Endothelial cell (in vitro differentiated cells): Measurements from ENCODE around the gene PRDM15. TPM values are rescaled to one million over a fixed set of nuclear protein-coding genes. Genes with fewer than 3 reads are reported as not detected.

ENCODE experiments used
- DNase-seq: peaks from one replicate; pipeline ENCODE4 v3.0.0; 2021; ENCODE audit warnings: low spot score
- H3K27ac Mint-ChIP-seq: one replicate; pipeline ENCODE4 v1.8.0; 2021; ENCODE audit warnings: mixed read lengths, inconsistent platforms; ENCODE audit not compliant: unreplicated experiment
- H3K27me3 Mint-ChIP-seq: one replicate; pipeline ENCODE4 v1.8.0; 2021; ENCODE audit warnings: mild to moderate bottlenecking, moderate library complexity, mixed read lengths, inconsistent platforms; ENCODE audit not compliant: unreplicated experiment
- H3K36me3 Mint-ChIP-seq: one replicate; pipeline ENCODE4 v1.8.0; 2021; ENCODE audit warnings: mild to moderate bottlenecking, low read depth, mixed read lengths, inconsistent platforms; ENCODE audit not compliant: unreplicated experiment
- H3K4me1 Mint-ChIP-seq: one replicate; pipeline ENCODE4 v1.8.0; 2021; ENCODE audit warnings: mild to moderate bottlenecking, mixed read lengths, inconsistent platforms; ENCODE audit not compliant: unreplicated experiment
- H3K4me3 Mint-ChIP-seq: one replicate; pipeline ENCODE4 v1.8.0; 2021; ENCODE audit warnings: mild to moderate bottlenecking, mixed read lengths, inconsistent platforms; ENCODE audit not compliant: unreplicated experiment
- H3K9me3 Mint-ChIP-seq: one replicate; pipeline ENCODE4 v1.8.0; 2021; ENCODE audit warnings: mixed read lengths, inconsistent platforms; ENCODE audit not compliant: unreplicated experiment
- total RNA-seq: library from RNA; stranded (reverse); fragmentation: NEBNext Ultra II Directional; extraction: Animal tissue kit (Norgen Biotek cat#: 25700); gene quantifications from one replicate; pipeline ENCODE4 v1.2.1, GENCODE V29; 2021; ENCODE audit not compliant: unreplicated experiment
- TF ChIP-seq, protein P1 (sequence below): fragments of 200-600 bp; sonication (generic); IDR thresholded peaks from one replicate; pipeline ENCODE4 v1.5.0; 2021; ENCODE audit warnings: antibody characterized with exemption; ENCODE audit not compliant: unreplicated experiment

The PRDM15 gene
- total RNA-seq, 1 donor from 2014 or later, result 7.5 TPM

DNA sequence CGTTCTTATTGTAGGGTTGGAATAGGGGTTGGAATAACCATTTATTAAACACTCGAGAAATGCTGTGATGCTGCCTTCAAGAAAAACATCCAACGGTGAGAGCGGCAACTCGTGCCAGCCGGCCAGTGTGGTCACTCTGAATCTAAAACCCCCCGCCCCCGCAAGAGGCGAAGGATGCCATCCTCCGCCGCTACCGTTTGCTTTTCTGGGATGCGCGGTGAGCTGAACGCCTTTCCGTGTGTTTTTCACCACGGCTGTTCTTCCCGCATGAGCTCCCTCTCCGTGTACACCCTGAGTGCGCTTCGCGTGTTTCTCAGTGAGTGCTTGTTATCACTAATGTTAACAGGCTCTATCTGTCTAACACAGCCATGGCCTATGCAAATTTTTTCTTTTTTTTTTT lies 70.3 kb downstream of the PRDM15 start:
- H3K36me3 Mint-ChIP-seq, result peaks cover 14% of the 10 kb centered on the region
- DNase-seq, result no peak
- H3K4me1 Mint-ChIP-seq, result no peaks in the 10 kb centered on the region
- H3K9me3 Mint-ChIP-seq, result no peaks in the 10 kb centered on the region
- H3K27ac Mint-ChIP-seq, result no peak overlapping the region
- no peak overlapping the region for H3K4me3 Mint-ChIP-seq
- TF ChIP-seq, protein P1, sequence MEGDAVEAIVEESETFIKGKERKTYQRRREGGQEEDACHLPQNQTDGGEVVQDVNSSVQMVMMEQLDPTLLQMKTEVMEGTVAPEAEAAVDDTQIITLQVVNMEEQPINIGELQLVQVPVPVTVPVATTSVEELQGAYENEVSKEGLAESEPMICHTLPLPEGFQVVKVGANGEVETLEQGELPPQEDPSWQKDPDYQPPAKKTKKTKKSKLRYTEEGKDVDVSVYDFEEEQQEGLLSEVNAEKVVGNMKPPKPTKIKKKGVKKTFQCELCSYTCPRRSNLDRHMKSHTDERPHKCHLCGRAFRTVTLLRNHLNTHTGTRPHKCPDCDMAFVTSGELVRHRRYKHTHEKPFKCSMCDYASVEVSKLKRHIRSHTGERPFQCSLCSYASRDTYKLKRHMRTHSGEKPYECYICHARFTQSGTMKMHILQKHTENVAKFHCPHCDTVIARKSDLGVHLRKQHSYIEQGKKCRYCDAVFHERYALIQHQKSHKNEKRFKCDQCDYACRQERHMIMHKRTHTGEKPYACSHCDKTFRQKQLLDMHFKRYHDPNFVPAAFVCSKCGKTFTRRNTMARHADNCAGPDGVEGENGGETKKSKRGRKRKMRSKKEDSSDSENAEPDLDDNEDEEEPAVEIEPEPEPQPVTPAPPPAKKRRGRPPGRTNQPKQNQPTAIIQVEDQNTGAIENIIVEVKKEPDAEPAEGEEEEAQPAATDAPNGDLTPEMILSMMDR, result no peak
- peaks cover 5% of the 10 kb centered on the region for H3K27me3 Mint-ChIP-seq

DNA sequence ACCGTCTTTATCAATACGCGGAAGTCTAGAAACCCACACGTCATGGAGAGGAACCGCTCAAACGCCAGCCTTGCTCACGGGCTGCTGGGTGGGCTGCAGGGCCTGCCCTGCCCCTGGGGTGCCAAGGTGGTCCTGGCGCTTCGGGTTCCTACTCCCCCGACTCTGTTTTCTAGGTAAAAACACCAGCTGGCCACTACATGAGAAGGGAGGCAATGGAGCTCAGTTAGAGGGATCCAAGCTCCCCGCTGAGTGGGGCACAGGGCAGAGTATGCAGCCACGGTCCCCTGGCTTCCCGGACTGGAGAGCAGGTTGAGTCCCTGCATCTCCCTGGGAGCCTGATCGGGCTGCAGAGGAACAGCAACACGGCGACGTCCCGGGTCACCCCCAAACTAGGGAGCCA lies 71.0 kb downstream of the PRDM15 start:
- peaks cover 14% of the 10 kb centered on the region for H3K36me3 Mint-ChIP-seq
- H3K27ac Mint-ChIP-seq, result no peak overlapping the region
- no peaks in the 10 kb centered on the region for H3K9me3 Mint-ChIP-seq
- no peak for DNase-seq
- TF ChIP-seq, protein P1, result no peak
- H3K4me1 Mint-ChIP-seq, result no peaks in the 10 kb centered on the region
- no peak overlapping the region for H3K4me3 Mint-ChIP-seq
- H3K27me3 Mint-ChIP-seq, result peaks cover 5% of the 10 kb centered on the region

DNA sequence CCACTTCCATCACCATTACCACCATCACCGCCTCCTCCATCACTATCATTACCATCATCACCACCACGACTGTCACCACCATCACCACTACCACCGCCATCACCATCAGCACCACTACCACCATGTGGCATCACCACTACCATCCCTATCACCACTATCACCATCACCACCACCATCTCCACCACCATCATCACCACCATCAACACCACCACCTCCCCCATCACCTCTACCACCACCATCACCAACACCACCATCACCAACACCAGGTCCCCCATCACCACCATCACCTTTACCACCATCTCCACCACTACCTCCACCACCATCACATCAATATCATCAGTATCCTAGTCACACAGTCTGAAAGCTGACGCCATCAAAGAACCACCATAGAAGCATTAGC lies 72.4 kb downstream of the PRDM15 start:
- H3K27ac Mint-ChIP-seq, result no peak overlapping the region
- TF ChIP-seq, protein P1, result no peak
- DNase-seq, result no peak
- H3K36me3 Mint-ChIP-seq, result peaks cover 14% of the 10 kb centered on the region
- H3K4me3 Mint-ChIP-seq, result no peak overlapping the region
- H3K27me3 Mint-ChIP-seq, result peaks cover 5% of the 10 kb centered on the region
- H3K4me1 Mint-ChIP-seq, result no peaks in the 10 kb centered on the region
- H3K9me3 Mint-ChIP-seq, result no peaks in the 10 kb centered on the region

DNA sequence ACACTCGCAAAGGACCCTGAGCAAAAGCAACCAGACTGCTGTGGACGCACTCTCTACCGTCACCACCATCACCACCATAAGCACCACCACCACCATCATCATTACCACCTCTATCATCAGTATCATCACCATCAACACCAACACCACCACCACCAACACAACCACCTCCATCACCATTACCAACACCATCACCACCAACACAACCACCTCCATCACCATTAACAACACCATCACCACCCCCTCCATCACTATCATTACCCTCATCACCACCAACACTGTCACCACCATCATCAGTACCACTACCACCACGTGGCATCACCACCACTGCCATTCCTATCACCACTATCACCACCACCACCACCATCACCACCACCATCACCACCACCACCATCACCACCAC lies 73.5 kb downstream of the PRDM15 start:
- H3K4me1 Mint-ChIP-seq, result no peaks in the 10 kb centered on the region
- DNase-seq, result no peak

DNA sequence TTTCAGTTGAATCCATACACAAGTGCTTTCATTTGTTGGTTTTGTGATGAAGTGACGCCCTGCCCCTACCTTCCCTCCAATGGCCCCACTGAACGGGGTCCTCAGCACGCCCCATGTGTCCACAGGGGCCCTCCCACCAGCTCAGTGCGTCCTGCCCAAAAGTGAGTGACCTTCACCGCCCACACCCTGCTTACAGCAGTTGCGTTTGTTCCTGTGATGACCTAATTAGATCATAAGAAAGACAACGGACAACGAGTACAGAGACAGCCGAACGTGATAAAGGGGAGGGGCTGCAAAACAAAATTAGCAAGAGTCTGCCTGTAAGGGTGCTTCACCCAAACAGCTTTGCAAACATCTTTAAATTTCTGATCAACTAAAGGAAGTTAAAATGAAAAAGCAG lies 74.1 kb downstream of the PRDM15 start:
- H3K27ac Mint-ChIP-seq, result no peak overlapping the region
- H3K27me3 Mint-ChIP-seq, result peaks cover 5% of the 10 kb centered on the region
- DNase-seq, result no peak
- no peaks in the 10 kb centered on the region for H3K9me3 Mint-ChIP-seq
- peaks cover 14% of the 10 kb centered on the region for H3K36me3 Mint-ChIP-seq
- no peaks in the 10 kb centered on the region for H3K4me1 Mint-ChIP-seq
- H3K4me3 Mint-ChIP-seq, result no peak overlapping the region
- TF ChIP-seq, protein P1, result no peak

More for the DNA sequence above, 73.5 kb downstream of the PRDM15 start:
- TF ChIP-seq, protein P1, result no peak
- peaks cover 12% of the 10 kb centered on the region for H3K36me3 Mint-ChIP-seq
- no peak overlapping the region for H3K27ac Mint-ChIP-seq
- H3K27me3 Mint-ChIP-seq, result peaks cover 5% of the 10 kb centered on the region
- H3K4me3 Mint-ChIP-seq, result peak overlapping the region; percentile 2
- no peaks in the 10 kb centered on the region for H3K9me3 Mint-ChIP-seq
